ENCODE measurements around the gene FIP1L1. TPM values are rescaled to one million over a fixed set of nuclear protein-coding genes. Genes with fewer than 3 reads are reported as not detected.

FIP1L1 gene
- total RNA-seq, 1 experiment from 2014 or later = 47.6 TPM

DNA sequence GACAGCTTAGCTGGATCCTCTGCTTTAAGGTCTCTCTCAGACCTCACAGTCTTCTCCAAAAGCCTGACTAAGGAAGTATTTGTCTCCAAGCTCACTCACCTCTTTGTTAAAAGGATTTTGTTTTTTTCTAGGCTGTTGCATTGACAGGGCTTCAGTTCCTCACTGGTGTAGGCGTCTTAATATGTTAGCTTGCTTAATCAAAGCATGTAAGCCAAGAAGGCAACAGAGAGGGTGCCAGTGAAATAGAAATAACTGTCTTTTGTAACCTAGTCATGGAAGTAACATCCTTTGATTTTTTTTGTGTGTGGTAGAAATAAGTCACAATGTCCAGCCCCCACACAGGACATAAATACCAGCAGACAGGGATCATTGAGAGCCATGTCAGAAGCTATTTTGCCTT, 58.8 kb downstream of the FIP1L1 start:
- H3K4me3 Mint-ChIP-seq = no peak overlapping the region
- no peaks in the 10 kb centered on the region for H3K27me3 Mint-ChIP-seq (ENCODE audit: low read depth)
- peak overlapping the region; percentile 41; the same call in 1 of the 2 replicates for H3K27ac Mint-ChIP-seq
- H3K4me1 Mint-ChIP-seq = no peaks in the 10 kb centered on the region
- ATAC-seq (no peak), DNase-seq (ENCODE audit: low spot score) (no peak)
- ChIA-PET POLR2A (no interaction called here), CTCF (interaction anchor here (1.0 kb wide), 1 partner anchor 239 kb away, joined by 3 read pairs; no protein-coding TSS in a partner anchor)
- TF ChIP-seq ZNF671 (CRISPR knock-in tag; IDR thresholded peaks at IDR 0.05) (no peak), ESRRA (CRISPR knock-in tag; IDR thresholded peaks at IDR 0.05; ENCODE audit: borderline replicate concordance) (no peak)
- TF ChIP-seq, protein P1, sequence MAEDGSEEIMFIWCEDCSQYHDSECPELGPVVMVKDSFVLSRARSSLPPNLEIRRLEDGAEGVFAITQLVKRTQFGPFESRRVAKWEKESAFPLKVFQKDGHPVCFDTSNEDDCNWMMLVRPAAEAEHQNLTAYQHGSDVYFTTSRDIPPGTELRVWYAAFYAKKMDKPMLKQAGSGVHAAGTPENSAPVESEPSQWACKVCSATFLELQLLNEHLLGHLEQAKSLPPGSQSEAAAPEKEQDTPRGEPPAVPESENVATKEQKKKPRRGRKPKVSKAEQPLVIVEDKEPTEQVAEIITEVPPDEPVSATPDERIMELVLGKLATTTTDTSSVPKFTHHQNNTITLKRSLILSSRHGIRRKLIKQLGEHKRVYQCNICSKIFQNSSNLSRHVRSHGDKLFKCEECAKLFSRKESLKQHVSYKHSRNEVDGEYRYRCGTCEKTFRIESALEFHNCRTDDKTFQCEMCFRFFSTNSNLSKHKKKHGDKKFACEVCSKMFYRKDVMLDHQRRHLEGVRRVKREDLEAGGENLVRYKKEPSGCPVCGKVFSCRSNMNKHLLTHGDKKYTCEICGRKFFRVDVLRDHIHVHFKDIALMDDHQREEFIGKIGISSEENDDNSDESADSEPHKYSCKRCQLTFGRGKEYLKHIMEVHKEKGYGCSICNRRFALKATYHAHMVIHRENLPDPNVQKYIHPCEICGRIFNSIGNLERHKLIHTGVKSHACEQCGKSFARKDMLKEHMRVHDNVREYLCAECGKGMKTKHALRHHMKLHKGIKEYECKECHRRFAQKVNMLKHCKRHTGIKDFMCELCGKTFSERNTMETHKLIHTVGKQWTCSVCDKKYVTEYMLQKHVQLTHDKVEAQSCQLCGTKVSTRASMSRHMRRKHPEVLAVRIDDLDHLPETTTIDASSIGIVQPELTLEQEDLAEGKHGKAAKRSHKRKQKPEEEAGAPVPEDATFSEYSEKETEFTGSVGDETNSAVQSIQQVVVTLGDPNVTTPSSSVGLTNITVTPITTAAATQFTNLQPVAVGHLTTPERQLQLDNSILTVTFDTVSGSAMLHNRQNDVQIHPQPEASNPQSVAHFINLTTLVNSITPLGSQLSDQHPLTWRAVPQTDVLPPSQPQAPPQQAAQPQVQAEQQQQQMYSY (CRISPR knock-in tag; IDR thresholded peaks at IDR 0.05) = no peak
- H3K36me3 Mint-ChIP-seq = peaks cover 14% of the 10 kb centered on the region
- H3K9me3 Mint-ChIP-seq = no peaks in the 10 kb centered on the region

DNA sequence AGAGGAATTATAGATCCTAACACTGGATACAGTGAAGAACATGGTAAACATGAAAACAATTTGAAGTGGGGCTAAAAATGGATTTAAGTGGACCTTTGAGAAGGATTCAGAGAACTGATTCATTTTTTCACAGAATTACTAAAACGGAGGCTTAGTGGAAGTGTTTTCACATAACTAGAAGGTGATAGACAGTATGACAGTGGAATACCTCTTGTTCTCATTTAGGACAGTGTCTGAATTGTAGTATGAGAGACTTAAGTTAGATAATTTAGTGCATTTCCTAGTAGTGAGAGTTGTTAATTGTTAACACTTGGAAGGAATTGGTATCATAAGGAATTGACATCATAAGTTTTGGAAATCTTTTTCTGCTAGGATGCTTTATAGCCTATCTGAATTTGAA, 64.1 kb downstream of the FIP1L1 start:
- DNase-seq (ENCODE audit: low spot score) (no peak), ATAC-seq (no peak)
- CTCF ChIA-PET = no interaction called here
- H3K4me1 Mint-ChIP-seq = peaks cover 4% of the 10 kb centered on the region; the same call in 1 of the 2 replicates
- H3K4me3 Mint-ChIP-seq = no peak overlapping the region
- TF ChIP-seq HMGA2 (CRISPR knock-in tag; IDR thresholded peaks at IDR 0.05) (no peak), KAT7 (CRISPR knock-in tag; IDR thresholded peaks at IDR 0.05; ENCODE audit: borderline replicate concordance) (no peak), RORB (CRISPR knock-in tag; IDR thresholded peaks at IDR 0.05) (no peak), MYBL2 (CRISPR knock-in tag; IDR thresholded peaks at IDR 0.05) (no peak), GRHL2 (CRISPR knock-in tag; IDR thresholded peaks at IDR 0.05; ENCODE audit: insufficient replicate concordance, severe bottlenecking) (no peak)
- TF ChIP-seq, protein P2, sequence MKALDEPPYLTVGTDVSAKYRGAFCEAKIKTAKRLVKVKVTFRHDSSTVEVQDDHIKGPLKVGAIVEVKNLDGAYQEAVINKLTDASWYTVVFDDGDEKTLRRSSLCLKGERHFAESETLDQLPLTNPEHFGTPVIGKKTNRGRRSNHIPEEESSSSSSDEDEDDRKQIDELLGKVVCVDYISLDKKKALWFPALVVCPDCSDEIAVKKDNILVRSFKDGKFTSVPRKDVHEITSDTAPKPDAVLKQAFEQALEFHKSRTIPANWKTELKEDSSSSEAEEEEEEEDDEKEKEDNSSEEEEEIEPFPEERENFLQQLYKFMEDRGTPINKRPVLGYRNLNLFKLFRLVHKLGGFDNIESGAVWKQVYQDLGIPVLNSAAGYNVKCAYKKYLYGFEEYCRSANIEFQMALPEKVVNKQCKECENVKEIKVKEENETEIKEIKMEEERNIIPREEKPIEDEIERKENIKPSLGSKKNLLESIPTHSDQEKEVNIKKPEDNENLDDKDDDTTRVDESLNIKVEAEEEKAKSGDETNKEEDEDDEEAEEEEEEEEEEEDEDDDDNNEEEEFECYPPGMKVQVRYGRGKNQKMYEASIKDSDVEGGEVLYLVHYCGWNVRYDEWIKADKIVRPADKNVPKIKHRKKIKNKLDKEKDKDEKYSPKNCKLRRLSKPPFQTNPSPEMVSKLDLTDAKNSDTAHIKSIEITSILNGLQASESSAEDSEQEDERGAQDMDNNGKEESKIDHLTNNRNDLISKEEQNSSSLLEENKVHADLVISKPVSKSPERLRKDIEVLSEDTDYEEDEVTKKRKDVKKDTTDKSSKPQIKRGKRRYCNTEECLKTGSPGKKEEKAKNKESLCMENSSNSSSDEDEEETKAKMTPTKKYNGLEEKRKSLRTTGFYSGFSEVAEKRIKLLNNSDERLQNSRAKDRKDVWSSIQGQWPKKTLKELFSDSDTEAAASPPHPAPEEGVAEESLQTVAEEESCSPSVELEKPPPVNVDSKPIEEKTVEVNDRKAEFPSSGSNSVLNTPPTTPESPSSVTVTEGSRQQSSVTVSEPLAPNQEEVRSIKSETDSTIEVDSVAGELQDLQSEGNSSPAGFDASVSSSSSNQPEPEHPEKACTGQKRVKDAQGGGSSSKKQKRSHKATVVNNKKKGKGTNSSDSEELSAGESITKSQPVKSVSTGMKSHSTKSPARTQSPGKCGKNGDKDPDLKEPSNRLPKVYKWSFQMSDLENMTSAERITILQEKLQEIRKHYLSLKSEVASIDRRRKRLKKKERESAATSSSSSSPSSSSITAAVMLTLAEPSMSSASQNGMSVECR (CRISPR knock-in tag; IDR thresholded peaks at IDR 0.05; ENCODE audit: borderline replicate concordance) = no peak
- TF ChIP-seq, protein P3, sequence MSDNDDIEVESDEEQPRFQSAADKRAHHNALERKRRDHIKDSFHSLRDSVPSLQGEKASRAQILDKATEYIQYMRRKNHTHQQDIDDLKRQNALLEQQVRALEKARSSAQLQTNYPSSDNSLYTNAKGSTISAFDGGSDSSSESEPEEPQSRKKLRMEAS (CRISPR knock-in tag; IDR thresholded peaks at IDR 0.05) = no peak
- no peaks in the 10 kb centered on the region for H3K9me3 Mint-ChIP-seq
- no peaks in the 10 kb centered on the region for H3K27me3 Mint-ChIP-seq (ENCODE audit: low read depth)
- H3K36me3 Mint-ChIP-seq = peaks cover 16% of the 10 kb centered on the region
- no peak overlapping the region for H3K27ac Mint-ChIP-seq
- POLR2A ChIA-PET = no interaction called here

DNA sequence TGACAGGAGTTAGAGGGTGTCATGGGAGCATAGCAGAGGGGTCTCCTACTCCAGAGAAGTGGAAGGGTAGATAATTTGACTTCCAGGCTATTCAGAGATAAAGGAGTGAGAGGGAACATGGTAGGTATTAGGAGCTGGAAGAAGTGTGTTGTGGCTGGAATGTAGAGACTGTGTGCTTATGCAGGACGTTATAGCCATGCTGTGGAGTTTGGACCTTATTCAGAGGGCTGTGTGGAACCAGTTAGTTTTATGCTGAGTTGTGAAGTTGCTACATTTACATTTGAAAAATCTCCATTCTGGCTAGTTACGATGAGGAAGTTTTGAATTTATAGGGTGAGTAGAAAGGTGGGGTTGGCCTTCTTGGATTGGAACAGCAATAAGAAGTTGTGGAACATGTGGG, 67.5 kb downstream of the FIP1L1 start:
- ATAC-seq (no peak), DNase-seq (ENCODE audit: low spot score) (no peak)
- Mint-ChIP-seq H3K27ac (peak overlapping the region; percentile 5; the same call in 1 of the 2 replicates), H3K4me1 (peaks cover 4% of the 10 kb centered on the region; the same call in 1 of the 2 replicates), H3K4me3 (no peak overlapping the region), H3K27me3 (ENCODE audit: low read depth) (no peaks in the 10 kb centered on the region), H3K36me3 (peaks cover 19% of the 10 kb centered on the region), H3K9me3 (no peaks in the 10 kb centered on the region)
- ChIA-PET CTCF (no interaction called here), POLR2A (no interaction called here)
- TF ChIP-seq, protein P4, sequence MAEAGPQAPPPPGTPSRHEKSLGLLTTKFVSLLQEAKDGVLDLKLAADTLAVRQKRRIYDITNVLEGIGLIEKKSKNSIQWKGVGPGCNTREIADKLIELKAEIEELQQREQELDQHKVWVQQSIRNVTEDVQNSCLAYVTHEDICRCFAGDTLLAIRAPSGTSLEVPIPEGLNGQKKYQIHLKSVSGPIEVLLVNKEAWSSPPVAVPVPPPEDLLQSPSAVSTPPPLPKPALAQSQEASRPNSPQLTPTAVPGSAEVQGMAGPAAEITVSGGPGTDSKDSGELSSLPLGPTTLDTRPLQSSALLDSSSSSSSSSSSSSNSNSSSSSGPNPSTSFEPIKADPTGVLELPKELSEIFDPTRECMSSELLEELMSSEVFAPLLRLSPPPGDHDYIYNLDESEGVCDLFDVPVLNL (CRISPR knock-in tag; IDR thresholded peaks at IDR 0.05; ENCODE audit: borderline replicate concordance, low read depth) = no peak
- no peak for TF ChIP-seq FOXJ3 (CRISPR knock-in tag; IDR thresholded peaks at IDR 0.05; ENCODE audit: borderline replicate concordance)
- TF ChIP-seq ZNF671 (CRISPR knock-in tag; IDR thresholded peaks at IDR 0.05) = no peak
- TF ChIP-seq, protein P1 (CRISPR knock-in tag; IDR thresholded peaks at IDR 0.05) = no peak
- no peak for TF ChIP-seq SMAD4 (CRISPR knock-in tag; IDR thresholded peaks at IDR 0.05)
- TF ChIP-seq CBFB (CRISPR knock-in tag; IDR thresholded peaks at IDR 0.05; ENCODE audit: low read depth) = no peak
- TF ChIP-seq, protein P5, sequence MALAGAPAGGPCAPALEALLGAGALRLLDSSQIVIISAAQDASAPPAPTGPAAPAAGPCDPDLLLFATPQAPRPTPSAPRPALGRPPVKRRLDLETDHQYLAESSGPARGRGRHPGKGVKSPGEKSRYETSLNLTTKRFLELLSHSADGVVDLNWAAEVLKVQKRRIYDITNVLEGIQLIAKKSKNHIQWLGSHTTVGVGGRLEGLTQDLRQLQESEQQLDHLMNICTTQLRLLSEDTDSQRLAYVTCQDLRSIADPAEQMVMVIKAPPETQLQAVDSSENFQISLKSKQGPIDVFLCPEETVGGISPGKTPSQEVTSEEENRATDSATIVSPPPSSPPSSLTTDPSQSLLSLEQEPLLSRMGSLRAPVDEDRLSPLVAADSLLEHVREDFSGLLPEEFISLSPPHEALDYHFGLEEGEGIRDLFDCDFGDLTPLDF (CRISPR knock-in tag; IDR thresholded peaks at IDR 0.05) = no peak
- TF ChIP-seq ZNF138 (CRISPR knock-in tag; conservative IDR thresholded peaks at IDR 0.05) = no peak

All from WTC11 (cell line).